HG02642 (cell line): ENCODE results near the gene IL1RAPL1.
"Not testable (repeated sequence)": the region's sequence is repeated elsewhere in the genome, so short reads cannot be mapped to it uniquely, and the experiment has no call there.

ENCODE experiments used
- ATAC-seq: cut with Tn5 transposase; IDR thresholded peaks from one replicate; pipeline ENCODE4 v1.9.1; 2021; ENCODE audit warnings: mild to moderate bottlenecking; ENCODE audit not compliant: unreplicated experiment, poor library complexity

The IL1RAPL1 gene

DNA sequence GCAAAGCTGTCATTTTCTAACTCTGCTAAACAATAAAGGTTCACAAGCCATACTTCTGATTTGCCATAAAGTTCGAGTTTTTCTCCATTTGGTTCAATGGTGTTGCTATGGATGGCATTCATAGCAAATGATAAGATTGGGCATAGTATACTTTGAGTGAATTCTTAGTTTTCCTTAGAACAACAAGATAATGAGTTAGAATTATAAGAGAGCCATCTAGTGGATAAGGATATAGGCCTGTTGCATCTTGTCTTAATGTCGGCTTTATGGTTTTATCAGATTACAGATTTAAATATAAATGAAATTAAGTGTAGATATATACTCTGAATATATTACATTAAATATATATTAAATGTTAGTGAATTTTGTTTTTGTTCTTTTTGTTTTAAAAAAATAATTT, 644.6 kb downstream of the IL1RAPL1 start:
- no peak for ATAC-seq

DNA sequence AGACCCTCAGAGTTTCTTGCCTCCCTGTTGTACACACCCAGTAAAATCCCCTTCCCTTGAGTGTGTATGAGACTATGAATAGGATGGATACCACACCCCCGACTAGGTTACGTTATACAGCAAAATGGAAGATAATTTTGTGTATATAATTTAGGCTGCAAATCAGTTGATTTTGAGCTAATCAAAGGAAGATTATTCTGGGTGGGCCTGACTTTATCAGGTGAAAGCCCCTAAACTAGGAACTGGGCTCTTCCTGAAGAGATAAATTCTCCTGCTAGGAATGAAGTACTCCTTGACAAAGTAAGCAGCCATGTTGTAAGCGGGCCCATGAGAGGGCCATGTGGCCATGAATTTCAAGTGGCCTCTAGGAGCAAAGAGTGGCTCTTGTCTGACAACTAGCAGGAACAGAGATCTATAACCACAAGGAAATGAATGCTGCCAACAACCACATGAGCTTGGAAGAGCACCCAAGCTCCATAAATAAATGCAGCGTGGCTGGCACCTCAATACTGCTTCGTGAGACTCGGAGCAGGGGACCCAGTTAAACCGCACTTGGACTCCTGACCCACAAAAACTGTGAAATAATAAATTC, 646.4 kb downstream of the IL1RAPL1 start:
- ATAC-seq: no peak

DNA sequence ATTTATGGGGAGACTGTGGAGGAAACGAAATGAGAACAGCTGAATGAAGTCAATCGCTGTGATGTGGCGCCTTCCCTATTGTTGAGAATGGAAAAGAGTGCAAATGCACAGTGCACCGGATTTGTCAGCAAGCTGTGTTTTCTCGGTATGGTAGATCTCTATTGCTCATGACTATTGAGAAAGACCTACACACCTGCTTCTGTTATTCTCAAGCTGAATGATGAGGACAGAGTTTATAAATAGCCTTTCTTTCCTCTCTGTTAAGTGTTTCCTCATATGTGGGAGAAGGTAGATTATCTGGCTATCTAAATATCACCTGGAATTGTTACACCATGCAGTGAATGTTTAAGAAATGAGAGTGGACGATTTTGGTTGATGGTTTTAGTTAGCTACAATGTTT, 650.7 kb downstream of the IL1RAPL1 start:
- ATAC-seq: no peak

DNA sequence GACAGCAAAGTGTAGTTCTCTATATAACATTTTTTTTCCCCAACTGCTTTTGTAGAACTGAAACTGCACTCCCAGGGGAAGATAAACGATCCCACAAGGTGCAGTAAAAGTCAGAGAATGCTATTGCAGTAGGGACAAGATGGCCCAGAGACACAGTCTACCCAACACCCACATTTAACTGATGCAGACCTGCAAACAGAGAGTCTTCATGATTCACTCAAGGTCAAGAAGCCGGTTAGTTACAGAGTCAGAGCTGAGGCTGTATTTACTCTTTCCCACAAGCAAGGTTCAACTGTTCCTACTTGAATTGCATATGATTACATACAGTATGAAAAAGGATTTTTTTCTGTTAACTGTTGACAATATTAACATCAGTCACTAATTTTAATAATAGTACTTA, 654.6 kb downstream of the IL1RAPL1 start:
- ATAC-seq: no peak

DNA sequence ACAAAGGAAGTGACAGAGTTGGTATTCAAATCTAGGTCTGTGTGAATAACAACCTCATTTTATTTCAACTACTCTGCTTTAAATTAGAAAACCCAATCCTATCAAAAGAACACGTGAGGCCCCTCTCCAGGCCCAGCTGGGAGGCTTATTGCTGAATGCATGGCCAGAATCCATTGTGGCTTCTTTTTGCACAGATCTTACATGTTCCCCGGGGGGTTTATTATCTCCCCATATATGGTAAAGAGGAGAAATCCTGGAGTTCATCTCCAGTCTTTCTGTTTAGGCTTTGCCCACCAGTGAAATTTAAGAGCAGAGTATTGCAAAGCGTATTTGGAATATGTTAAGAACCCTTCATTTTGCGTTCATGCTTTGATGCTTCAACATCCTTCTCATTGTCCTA, 655.6 kb downstream of the IL1RAPL1 start:
- no peak for ATAC-seq

DNA sequence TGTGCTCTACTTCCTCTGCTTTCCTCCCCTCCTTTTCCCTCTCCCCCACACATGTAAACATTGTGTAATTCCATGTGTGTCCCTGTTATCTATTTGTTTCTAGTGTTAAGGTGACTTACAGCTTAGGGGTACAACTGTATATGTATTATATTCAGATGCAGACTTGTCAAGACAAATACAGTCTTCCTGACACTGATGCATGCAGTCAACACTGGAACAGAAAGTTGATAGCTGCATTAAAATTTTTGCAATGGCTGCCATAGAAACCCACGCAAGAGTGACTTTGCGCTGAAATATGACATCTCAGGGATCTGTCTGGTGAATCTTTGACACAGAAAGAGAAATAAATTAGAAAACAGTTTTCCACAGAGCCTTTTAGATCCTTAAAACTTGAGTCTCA, 656.7 kb downstream of the IL1RAPL1 start:
- no peak for ATAC-seq

DNA sequence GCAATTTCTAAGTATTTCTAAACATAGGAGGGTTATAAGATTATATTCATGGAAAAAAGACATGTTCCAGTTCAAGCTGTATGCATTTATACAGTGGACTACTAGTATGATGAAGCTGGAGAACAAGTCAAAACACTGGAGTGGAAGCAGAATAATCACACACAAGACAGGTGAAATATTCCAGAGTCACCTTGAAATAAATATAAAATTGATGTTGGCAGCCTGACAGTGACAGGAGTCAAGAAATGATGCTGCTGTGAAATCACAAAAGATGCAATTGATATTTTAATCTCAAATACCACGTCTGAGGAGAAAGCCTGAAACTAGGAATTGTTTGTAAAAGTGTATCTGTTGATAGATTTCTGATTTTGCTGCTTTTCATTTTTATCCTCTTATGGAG, 667.3 kb downstream of the IL1RAPL1 start:
- no peak for ATAC-seq

DNA sequence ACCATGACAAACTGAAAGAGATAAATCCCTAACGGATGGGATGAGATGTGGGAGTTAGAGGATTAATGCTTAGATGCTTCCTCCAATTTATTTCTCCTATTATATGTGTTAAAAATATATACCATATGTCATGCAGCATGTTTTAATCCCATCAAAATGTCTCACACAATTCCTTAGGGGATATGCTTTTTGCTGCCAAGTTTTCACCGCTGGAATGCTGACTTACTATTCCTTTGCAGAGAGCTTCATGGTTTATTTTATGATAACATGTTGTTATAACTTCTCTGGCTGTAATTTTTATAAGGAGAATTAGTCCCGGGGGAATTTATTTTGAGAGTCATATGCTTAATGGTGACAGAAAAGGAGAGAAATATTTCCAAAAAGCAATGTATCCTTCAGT, 670.3 kb downstream of the IL1RAPL1 start:
- ATAC-seq: no peak

DNA sequence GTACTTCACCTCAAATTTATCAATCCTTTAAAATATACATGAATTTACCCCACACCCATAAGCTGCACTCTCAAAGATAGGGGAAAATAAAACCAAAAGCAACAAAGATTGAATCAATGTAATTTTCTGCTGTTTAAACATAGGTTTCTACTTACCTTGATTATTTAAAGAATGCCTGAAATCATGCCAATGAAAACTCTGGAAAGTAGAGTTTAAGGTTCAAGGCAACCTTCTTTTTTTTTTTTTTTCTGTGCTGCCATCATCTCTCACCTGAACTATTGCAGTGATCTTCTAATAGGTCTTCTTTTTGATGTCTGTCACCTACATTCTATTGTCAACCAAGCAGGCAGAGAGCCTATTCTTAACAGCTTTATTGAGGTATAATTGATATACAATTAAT, 682.1 kb downstream of the IL1RAPL1 start:
- no peak for ATAC-seq

DNA sequence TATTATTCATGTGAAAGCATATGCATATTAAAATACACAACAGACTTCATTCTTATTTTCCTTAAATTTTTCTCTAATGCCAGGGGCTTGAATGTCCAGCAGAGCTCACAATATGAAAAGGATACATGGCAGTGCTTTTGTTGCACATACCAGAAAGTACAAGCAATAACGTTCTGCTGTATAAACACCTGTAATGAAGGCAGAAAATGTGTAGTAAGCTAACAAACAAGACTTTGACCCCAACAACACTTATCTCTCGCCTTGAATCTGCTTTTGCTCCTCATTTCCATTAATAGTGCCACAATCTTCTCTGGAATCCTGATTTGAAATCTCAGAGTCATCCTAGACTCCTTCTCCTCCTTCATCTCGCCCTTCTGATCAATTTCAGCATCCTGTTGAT, 687.3 kb downstream of the IL1RAPL1 start:
- ATAC-seq: no peak

DNA sequence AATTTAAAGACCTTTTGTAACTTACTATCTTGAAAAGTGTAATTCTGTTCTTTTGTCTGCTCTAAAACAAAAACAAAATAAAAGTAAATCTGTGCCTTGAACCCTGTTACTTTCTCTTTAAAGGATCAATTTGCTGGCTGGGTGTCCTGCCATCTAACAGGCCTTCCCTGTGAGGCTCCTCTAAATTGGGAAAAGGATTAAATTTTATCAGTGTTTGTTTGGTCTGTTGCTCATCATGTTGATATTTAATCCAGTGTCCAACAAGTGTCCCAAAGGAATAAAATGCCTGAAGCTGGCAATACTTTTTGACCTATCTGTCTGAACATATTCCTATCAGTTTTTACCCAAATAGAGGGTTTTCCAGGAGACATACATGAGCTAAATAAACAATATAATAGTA, 688.7 kb downstream of the IL1RAPL1 start:
- no peak for ATAC-seq

DNA sequence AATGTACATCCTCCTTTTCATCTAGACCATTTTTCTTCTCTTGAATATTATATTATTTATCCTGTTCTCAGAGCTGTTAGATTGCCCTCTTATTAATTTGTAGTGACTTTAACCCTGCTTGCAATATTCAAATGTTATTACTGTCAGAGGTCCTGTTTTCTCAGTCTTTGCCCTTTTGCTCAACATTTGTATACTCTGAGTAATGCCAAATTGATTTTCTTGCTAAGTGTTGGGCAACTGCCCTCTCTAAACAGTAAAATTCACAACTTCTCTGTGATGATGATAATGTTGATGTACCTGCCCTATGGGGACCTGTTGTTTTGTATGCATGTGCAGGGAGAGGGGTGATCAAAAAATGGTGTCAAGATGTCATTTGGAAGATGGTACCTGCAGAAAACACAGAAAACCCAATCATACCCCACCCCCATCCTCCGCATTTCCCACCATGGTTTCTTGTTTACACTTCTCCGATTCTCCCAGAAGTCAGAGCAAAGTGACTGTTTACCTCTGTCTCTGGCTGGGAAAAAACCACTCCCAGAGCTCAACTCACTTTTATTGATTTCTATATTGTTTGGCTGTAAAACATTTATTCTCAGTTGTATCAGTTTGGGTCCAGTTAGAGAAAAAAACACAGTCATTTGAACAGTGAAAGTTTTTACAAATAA, 694.0 kb downstream of the IL1RAPL1 start:
- ATAC-seq: no peak

DNA sequence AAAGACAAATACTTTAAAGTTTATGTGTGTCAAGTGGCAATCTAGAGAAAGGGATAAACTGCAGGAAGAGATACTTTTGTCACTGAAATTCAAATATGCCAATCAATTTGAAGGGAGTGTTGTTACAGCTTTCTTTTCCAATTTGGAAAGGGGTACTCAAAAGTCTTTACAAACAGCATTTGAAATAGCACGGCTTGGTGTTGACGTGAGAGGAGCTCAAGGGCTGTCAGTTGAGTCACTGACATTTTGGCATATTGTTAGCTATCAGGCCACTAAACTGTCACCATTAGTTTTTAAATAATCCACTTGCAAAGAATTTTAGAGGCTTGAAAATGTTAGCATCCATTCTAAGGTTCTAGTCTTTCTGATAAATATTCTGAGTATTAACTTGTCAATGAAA, 698.4 kb downstream of the IL1RAPL1 start:
- ATAC-seq: no peak

DNA sequence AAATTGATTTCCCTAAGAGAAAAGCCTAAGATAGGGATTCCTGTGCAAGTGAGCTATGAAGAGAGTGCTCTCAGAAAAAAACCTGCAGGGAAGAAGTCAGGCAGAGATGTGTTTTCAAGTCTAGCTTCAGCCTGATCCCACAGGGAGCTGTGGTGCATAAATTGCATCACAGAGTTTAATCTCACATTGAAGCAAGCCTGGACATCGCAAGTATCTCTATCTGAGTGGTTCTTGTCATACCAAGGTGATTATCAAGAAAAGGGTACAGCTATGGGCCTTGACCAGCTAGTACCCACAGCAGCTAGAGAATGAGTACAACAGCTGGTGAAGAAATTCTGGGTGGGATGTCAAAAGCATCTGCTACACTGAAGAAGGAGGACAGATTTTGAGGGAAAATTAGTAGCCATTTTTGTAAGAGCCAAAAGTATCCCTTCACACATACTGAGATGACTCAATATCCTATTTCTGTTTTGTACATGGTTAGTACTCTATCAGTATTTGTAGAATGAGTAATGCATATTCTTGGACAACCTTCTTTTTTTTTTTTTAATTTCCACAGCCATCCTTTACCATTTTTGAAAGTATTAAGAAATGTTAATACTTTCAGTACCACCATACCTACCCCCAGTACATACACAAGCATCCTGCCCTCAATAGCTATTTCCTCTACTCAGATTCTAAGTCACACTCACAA, 708.9 kb downstream of the IL1RAPL1 start:
- no peak for ATAC-seq

DNA sequence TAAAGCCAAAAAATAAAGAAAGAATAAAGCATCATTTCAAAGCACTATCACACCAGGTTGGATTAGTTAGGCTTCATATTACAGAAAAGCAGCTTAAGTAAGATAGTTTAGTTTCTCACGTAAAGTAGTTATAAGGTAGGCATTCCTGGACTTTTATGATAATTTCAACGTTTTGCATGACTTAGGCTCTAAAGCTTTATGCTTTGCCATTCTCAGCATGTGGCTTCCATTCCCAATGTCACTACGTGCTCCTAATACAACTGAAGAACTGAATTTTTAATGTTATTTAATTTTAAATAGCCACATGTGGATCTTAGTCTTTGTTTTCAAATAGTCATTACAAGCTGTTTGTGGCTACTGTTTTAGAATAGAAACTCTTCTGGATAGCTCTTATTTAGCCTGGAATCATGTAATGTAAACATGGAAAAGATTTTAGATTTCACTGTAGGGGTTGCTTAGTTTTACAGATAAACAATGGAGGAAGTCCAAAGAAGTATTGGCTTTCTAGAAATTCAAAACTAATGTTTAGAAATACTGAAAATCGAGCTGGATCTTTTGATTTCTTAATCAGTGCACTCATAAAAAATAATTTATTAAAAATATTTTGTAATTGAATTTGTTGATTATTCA, 710.0 kb downstream of the IL1RAPL1 start:
- ATAC-seq: no peak

DNA sequence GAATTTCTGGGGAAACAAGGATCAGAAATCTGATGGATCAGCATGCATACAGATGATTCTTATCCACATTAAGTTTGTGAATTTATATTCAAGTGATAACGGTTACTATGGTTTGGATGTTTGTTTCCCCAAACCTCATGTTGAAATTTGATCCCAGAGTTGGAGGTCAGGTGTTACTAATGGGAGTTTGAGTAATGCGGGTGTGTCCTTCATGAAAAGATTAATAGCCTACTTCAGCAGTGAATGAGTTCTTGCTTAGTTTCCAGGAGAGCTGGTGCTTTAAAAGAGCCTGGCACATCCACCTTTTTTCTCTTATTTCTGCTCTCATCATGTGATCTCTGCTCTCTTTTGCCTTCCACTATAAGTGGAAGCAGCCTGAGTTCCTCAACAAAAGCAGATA, 712.4 kb downstream of the IL1RAPL1 start:
- no peak for ATAC-seq

DNA sequence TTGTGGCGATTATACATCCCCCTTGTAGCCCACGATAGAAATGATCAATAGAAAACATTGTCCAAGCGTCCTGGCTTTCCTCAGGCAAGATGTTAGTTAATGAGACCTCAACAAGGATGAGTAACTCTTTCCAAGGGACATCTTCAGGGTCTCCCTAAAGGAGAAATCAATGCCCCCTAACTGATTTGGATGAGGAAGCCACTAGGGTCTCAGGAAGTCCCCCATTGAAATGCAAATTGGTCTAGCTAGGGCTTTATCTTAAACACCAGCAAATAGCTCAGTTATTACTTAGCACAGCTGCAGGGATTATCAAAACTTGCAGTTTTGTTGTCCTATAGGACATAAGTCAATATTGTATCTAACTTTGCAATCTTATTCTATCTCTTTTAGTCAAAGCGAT, 721.5 kb downstream of the IL1RAPL1 start:
- no peak for ATAC-seq

DNA sequence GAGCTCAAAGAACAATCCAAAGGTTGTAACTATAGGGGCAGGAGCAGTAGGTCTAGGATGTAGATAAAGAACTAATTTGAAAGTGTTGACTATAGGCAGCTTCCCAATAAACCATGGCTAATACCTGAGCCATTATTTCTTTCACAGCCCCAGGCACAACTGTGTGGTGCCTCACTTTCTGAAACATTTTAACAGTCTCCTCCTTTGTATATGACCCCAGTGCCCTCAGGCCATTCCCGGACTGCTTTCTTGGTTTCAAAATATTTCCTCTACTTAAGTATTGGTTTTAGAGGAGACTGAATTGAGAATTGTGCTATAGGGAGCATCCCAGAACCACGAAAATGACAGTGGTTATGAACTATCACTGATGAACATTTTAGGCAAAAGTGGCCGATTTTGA, 728.7 kb downstream of the IL1RAPL1 start:
- no peak for ATAC-seq

DNA sequence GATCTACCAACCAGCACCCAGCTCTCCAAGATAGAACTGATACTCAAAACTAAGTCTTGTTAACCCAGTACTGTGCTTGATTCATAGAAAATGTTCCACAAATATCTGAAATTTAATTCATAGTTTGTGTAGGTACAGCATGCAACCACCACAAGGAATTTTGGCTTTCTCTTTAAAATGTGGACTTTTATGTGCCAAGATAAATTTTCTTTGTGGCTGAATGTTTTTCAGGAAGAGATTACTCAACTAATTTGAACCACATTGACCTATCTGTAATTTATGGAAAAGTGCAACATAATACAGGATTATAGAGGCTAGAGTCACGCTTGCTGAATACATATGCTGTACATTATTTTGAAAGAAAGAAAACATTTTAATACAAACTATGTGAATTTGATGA, 730.8 kb downstream of the IL1RAPL1 start:
- ATAC-seq: no peak

DNA sequence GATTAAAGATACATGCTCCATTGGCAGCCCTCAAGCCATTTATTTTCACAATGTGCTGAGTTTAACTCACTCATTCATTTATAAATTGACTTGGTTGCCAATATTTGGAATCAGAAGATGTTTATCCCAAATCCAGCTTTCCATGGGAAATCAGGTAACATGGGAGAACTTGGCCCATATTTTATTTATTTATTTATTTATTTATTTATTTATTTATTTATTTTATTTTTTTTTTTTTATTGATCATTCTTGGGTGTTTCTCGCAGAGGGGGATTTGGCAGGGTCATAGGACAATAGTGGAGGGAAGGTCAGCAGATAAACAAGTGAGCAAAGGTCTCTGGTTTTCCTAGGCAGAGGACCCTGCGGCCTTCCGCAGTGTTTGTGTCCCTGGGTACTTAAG, 745.2 kb downstream of the IL1RAPL1 start:
- ATAC-seq: not testable (repeated sequence)

DNA sequence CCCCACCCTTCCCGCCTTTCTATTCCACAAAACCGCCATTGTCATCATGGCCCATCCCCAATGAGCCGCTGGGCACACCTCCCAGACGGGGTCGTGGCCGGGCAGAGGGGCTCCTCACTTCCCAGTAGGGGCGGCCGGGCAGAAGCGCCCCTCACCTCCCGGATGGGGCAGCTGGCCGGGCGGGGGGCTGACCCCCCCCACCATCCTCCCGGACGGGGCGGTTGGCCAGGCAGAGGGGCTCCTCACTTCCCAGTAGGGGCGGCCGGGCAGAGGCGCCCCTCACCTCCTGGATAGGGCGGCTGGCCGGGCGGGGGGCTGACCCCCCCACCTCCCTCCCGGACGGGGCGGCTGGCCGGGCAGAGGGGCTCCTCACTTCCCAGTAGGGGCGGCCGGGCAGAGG, 745.8 kb downstream of the IL1RAPL1 start:
- not testable (repeated sequence) for ATAC-seq
